Upper lobe of right lung (tissue), 1 donor: ENCODE data around the gene ANKRD33. TPM values are rescaled to one million over a fixed set of nuclear protein-coding genes. Genes with fewer than 3 reads are reported as not detected.

Experiments
- ATAC-seq: fragments of 200-7000 bp; cut with Tn5 transposase; one replicate; pipeline ENCODE4 v1.9.1; 2020; ENCODE audit warnings: mild to moderate bottlenecking, moderate library complexity
- DNase-seq: peaks from one replicate; pipeline ENCODE4 v3.0.0-alpha.2; 2020
- H3K27ac ChIP-seq: fragments of 200-600 bp; one replicate; pipeline ENCODE4 v1.8.0; 2022
- H3K27me3 ChIP-seq: fragments of 200-600 bp; one replicate; pipeline ENCODE4 v1.8.0; 2022; ENCODE audit warnings: mild to moderate bottlenecking
- H3K36me3 ChIP-seq: fragments of 200-600 bp; one replicate; pipeline ENCODE4 v1.8.0; 2022
- H3K4me1 ChIP-seq: fragments of 200-600 bp; one replicate; pipeline ENCODE4 v1.8.0; 2022
- H3K4me3 ChIP-seq: fragments of 200-600 bp; one replicate; pipeline ENCODE4 v1.8.0; 2022; ENCODE audit warnings: mild to moderate bottlenecking
- H3K9me3 ChIP-seq: fragments of 200-600 bp; one replicate; pipeline ENCODE4 v1.8.0; 2022
- CTCF ChIP-seq: fragments of 200-600 bp; IDR thresholded peaks from one replicate; pipeline ENCODE4 v1.8.0; 2022; ENCODE audit warnings: antibody characterized with exemption
- intact Hi-C: fragments of 100-400 bp; cut with DNase I; formaldehyde crosslinking; loops from one replicate; pipeline ENCODE4 v1.11.0; 2022
- total RNA-seq: library from RNA; stranded (reverse); fragmentation: NEBNext Ultra II Directional; extraction: Animal tissue kit (Norgen Biotek cat#: 25700); gene quantifications from one replicate; pipeline ENCODE4 v1.2.1, GENCODE V29; 2021
- donor health status: DM: no; HTN: yes; CAD: no; lungs with severe emphysema.

ANKRD33 gene
- total RNA-seq, 1 donor from 2014 or later, result not detected

GRCh38 chr12:51863933-51864832 lies 23.7 kb upstream of the ANKRD33 start:
- intact Hi-C loops, result no loop called here
- DNase-seq, result peak; percentile 60
- H3K4me3 ChIP-seq, result peak overlapping the region; percentile 28
- peak; percentile 28 for ATAC-seq
- TF ChIP-seq CTCF, result no peak
- H3K27ac ChIP-seq, result no peak overlapping the region
- H3K27me3 ChIP-seq, result peaks cover 37% of the 10 kb centered on the region
- H3K9me3 ChIP-seq, result no peaks in the 10 kb centered on the region
- peaks cover 20% of the 10 kb centered on the region for H3K4me1 ChIP-seq
- H3K36me3 ChIP-seq, result no peaks in the 10 kb centered on the region

GRCh38 chr12:51864833-51865670 lies 22.9 kb upstream of the ANKRD33 start:
- peak; percentile 14 for ATAC-seq
- peaks cover 45% of the 10 kb centered on the region for H3K27me3 ChIP-seq

GRCh38 chr12:51865757-51866270 lies 22.1 kb upstream of the ANKRD33 start:
- intact Hi-C loops, result no loop called here
- no peak for ATAC-seq
- no peak for TF ChIP-seq CTCF
- H3K27me3 ChIP-seq, result peaks cover 52% of the 10 kb centered on the region
- H3K9me3 ChIP-seq, result no peaks in the 10 kb centered on the region
- H3K36me3 ChIP-seq, result no peaks in the 10 kb centered on the region
- DNase-seq, result peak; percentile 50
- H3K4me1 ChIP-seq, result peaks cover 36% of the 10 kb centered on the region
- no peak overlapping the region for H3K27ac ChIP-seq
- H3K4me3 ChIP-seq, result no peak overlapping the region

More at GRCh38 chr12:51864833-51865670, 22.9 kb upstream of the ANKRD33 start:
- Histone ChIP-seq H3K4me1 (peaks cover 29% of the 10 kb centered on the region), H3K36me3 (no peaks in the 10 kb centered on the region), H3K4me3 (no peak overlapping the region), H3K27ac (no peak overlapping the region), H3K9me3 (no peaks in the 10 kb centered on the region)
- no peak for TF ChIP-seq CTCF
- intact Hi-C loops, result no loop called here
- DNase-seq, result peak; percentile 61

- Histone ChIP-seq H3K27me3 (peaks cover 53% of the 10 kb centered on the region), H3K27ac (no peak overlapping the region)
Measured at GRCh38 chr12:51866324-51866723, 21.6 kb upstream of the ANKRD33 start.

More at GRCh38 chr12:51866324-51866723, 21.6 kb upstream of the ANKRD33 start:
- Histone ChIP-seq H3K9me3 (no peaks in the 10 kb centered on the region), H3K4me1 (peaks cover 36% of the 10 kb centered on the region), H3K36me3 (no peaks in the 10 kb centered on the region), H3K4me3 (no peak overlapping the region)
- DNase-seq, result no peak
- intact Hi-C loops, result no loop called here
- ATAC-seq, result no peak
- no peak for TF ChIP-seq CTCF
